ENCODE measurements around the gene ITGA1. TPM values are rescaled to one million over a fixed set of nuclear protein-coding genes. Genes with fewer than 3 reads are reported as not detected.

The ITGA1 gene
- total RNA-seq, 4 donors from 2014 or later = 9.3 to 88.9 (median 17.6) TPM

- WGBS, 2 donors = 54 to 60% methylated on average over 2 of the region's 2 CpGs
- Histone ChIP-seq H3K4me3 (no peak overlapping the region), H3K9me3 (no peaks in the 10 kb centered on the region), H3K4me1 (peaks cover 0 to 9% (median 3%) of the 10 kb centered on the region in 3 donors), H3K27me3 (no peaks in the 10 kb centered on the region), H3K36me3 (no peaks in the 10 kb centered on the region), H3K27ac (peak overlapping the region in 2 of 4 donors; percentile 45 to 52)
- intact Hi-C loops (cut with DNase I) = no loop called here
- no peak for TF ChIP-seq CTCF (IDR thresholded peaks at IDR 0.05)
- no peak for TF ChIP-seq POLR2A (IDR thresholded peaks at IDR 0.05)
- no peak for DNase-seq
Observed at GRCh38 chr5:52854301-52854700, 66.6 kb downstream of the ITGA1 start.

GRCh38 chr5:52854949-52855348 lies 67.2 kb downstream of the ITGA1 start:
- TF ChIP-seq POLR2A (IDR thresholded peaks at IDR 0.05) (no peak), CTCF (IDR thresholded peaks at IDR 0.05) (no peak)
- Histone ChIP-seq H3K9me3 (no peaks in the 10 kb centered on the region), H3K4me1 (peaks cover 0 to 9% (median 3%) of the 10 kb centered on the region in 3 donors), H3K27me3 (no peaks in the 10 kb centered on the region), H3K4me3 (no peak overlapping the region), H3K36me3 (no peaks in the 10 kb centered on the region), H3K27ac (no peak overlapping the region)
- 63 to 68% methylated on average over 2 of the region's 2 CpGs for WGBS, 2 donors
- intact Hi-C loops (cut with DNase I) = no loop called here
- no peak for DNase-seq

GRCh38 chr5:52856564-52856963 lies 68.8 kb downstream of the ITGA1 start:
- Histone ChIP-seq H3K9me3 (no peaks in the 10 kb centered on the region), H3K4me1 (peaks cover 0 to 9% (median 3%) of the 10 kb centered on the region in 3 donors), H3K4me3 (no peak overlapping the region), H3K36me3 (peaks cover 0 to 3% (median 0%) of the 10 kb centered on the region in 3 donors), H3K27me3 (no peaks in the 10 kb centered on the region), H3K27ac (no peak overlapping the region)
- TF ChIP-seq POLR2A (IDR thresholded peaks at IDR 0.05) = no peak
- no peak for TF ChIP-seq CTCF (IDR thresholded peaks at IDR 0.05)
- DNase-seq = no peak
- WGBS, 2 donors = 83 to 94% methylated on average over 3 of the region's 3 CpGs
- intact Hi-C loops (cut with DNase I) = no loop called here

- WGBS, 2 donors = 60 to 62% methylated on average over 2 of the region's 2 CpGs
Observed at GRCh38 chr5:52859628-52860027, 71.9 kb downstream of the ITGA1 start.

GRCh38 chr5:52861368-52861767 lies 73.7 kb downstream of the ITGA1 start:
- H3K27me3 ChIP-seq = no peaks in the 10 kb centered on the region
- peaks cover 0 to 5% (median 0%) of the 10 kb centered on the region in 3 donors for H3K36me3 ChIP-seq
- no peak for TF ChIP-seq CTCF (IDR thresholded peaks at IDR 0.05)
- no peak for TF ChIP-seq POLR2A (IDR thresholded peaks at IDR 0.05)
- intact Hi-C loops (cut with DNase I) = no loop called here
- H3K4me1 ChIP-seq = peaks cover 0 to 19% (median 16%) of the 10 kb centered on the region in 3 donors
- DNase-seq = no peak
- H3K9me3 ChIP-seq = no peaks in the 10 kb centered on the region
- 44 to 51% methylated on average over 5 of the region's 5 CpGs for WGBS, 2 donors
- no peak overlapping the region for H3K27ac ChIP-seq
- no peak overlapping the region for H3K4me3 ChIP-seq

More at GRCh38 chr5:52859628-52860027, 71.9 kb downstream of the ITGA1 start:
- Histone ChIP-seq H3K4me3 (no peak overlapping the region), H3K27ac (no peak overlapping the region), H3K4me1 (peaks cover 0 to 17% (median 12%) of the 10 kb centered on the region in 3 donors), H3K36me3 (peaks cover 0 to 5% (median 0%) of the 10 kb centered on the region in 3 donors), H3K27me3 (no peaks in the 10 kb centered on the region), H3K9me3 (no peaks in the 10 kb centered on the region)
- no peak for DNase-seq
- no peak for TF ChIP-seq CTCF (IDR thresholded peaks at IDR 0.05)
- intact Hi-C loops (cut with DNase I) = no loop called here
